Measurements from ENCODE around the gene IL1A. TPM values are rescaled to one million over a fixed set of nuclear protein-coding genes. Genes with fewer than 3 reads are reported as not detected.

The IL1A gene
- polyA plus RNA-seq, 1 of the 3 experiments (the other 2 are of a cell fraction) = not detected

GRCh38 chr2:112796486-112796885 lies 12.2 kb upstream of the IL1A start (continued):
- no peak for TF ChIP-seq FOXJ3 (CRISPR knock-in tag; IDR thresholded peaks at IDR 0.05)
- no peak for TF ChIP-seq RCOR1 (IDR thresholded peaks at IDR 0.05; ENCODE audit: low read length)
- no peak for TF ChIP-seq NRF1 (IDR thresholded peaks at IDR 0.05; ENCODE audit: low read depth, low read length)

- DNase-seq = no peak
- no peaks in the 10 kb centered on the region for H3K79me2 ChIP-seq (ENCODE audit: insufficient read depth)
- ChIA-PET POLR2A (no interaction called here), CTCF (no interaction called here)
- no peaks in the 10 kb centered on the region for H3K9me2 ChIP-seq
- no peak overlapping the region for H3K4me2 ChIP-seq
- H3K9ac ChIP-seq = no peak overlapping the region
- no peak overlapping the region for H3K4me3 ChIP-seq (ENCODE audit: low read depth in 2 of 2, low read length in 1 of 2)
- H3K27ac ChIP-seq (ENCODE audit: low read depth in 2 of 2, low read length in 1 of 2) = no peak overlapping the region
- TF ChIP-seq EZH2phosphoT487 (IDR thresholded peaks at IDR 0.05; ENCODE audit: borderline replicate concordance, low read depth) (no peak), CTCF (IDR thresholded peaks at IDR 0.05) (no peak)
- H4K20me1 ChIP-seq (ENCODE audit: insufficient read depth) = no peaks in the 10 kb centered on the region
- no peaks in the 10 kb centered on the region for H3K9me3 ChIP-seq
- 0 out of 4 replicates have a peak, but pooled peaks cover 0 to 3% of the 10 kb centered on the region in 2 experiments for H3K4me1 ChIP-seq (ENCODE audit: control insufficient read depth in 1 of 2, insufficient read depth in 2 of 2, low read depth in 1 of 2, low read length in 1 of 2)
- no peak overlapping the region for H2AFZ ChIP-seq (ENCODE audit: low read depth)
- no peaks in the 10 kb centered on the region for H3K36me3 ChIP-seq (replicated peaks in 1 of 2; ENCODE audit: control insufficient read depth in 1 of 2, insufficient read depth in 2 of 2, low read length in 1 of 2)
- peaks cover 4% of the 10 kb centered on the region for H3F3A ChIP-seq (replicated peaks; ENCODE audit: insufficient read depth)
- WGBS (ENCODE audit: low lambda C conversion rate) = 54% methylated on average over 1 of the region's 1 CpG
- no peaks in the 10 kb centered on the region for H3K27me3 ChIP-seq (ENCODE audit: insufficient read depth)
Observed at GRCh38 chr2:112795774-112796173, 11.5 kb upstream of the IL1A start.

GRCh38 chr2:112794841-112795240 lies 10.5 kb upstream of the IL1A start:
- H3K4me3 ChIP-seq (ENCODE audit: low read depth in 2 of 2, low read length in 1 of 2) = no peak overlapping the region
- POLR2A ChIA-PET = no interaction called here
- H2AFZ ChIP-seq (ENCODE audit: low read depth) = no peak overlapping the region
- no peaks in the 10 kb centered on the region for H4K20me1 ChIP-seq (ENCODE audit: insufficient read depth)
- H3K27me3 ChIP-seq (ENCODE audit: insufficient read depth) = no peaks in the 10 kb centered on the region
- H3K9ac ChIP-seq = no peak overlapping the region
- 0 out of 4 replicates have a peak, but pooled peaks cover 0 to 3% of the 10 kb centered on the region in 2 experiments for H3K4me1 ChIP-seq (ENCODE audit: control insufficient read depth in 1 of 2, insufficient read depth in 2 of 2, low read depth in 1 of 2, low read length in 1 of 2)
- H3F3A ChIP-seq (replicated peaks; ENCODE audit: insufficient read depth) = peaks cover 4% of the 10 kb centered on the region
- WGBS (ENCODE audit: low lambda C conversion rate) = 93% methylated on average over 3 of the region's 3 CpGs
- H3K79me2 ChIP-seq (ENCODE audit: insufficient read depth) = no peaks in the 10 kb centered on the region
- H3K36me3 ChIP-seq (replicated peaks in 1 of 2; ENCODE audit: control insufficient read depth in 1 of 2, insufficient read depth in 2 of 2, low read length in 1 of 2) = no peaks in the 10 kb centered on the region
- H3K9me2 ChIP-seq = no peaks in the 10 kb centered on the region
- H3K27ac ChIP-seq (ENCODE audit: low read depth in 2 of 2, low read length in 1 of 2) = no peak overlapping the region
- no peaks in the 10 kb centered on the region for H3K9me3 ChIP-seq
- CTCF ChIA-PET = no interaction called here
- no peak for DNase-seq
- no peak overlapping the region for H3K4me2 ChIP-seq
- no peak for TF ChIP-seq RXRA (IDR thresholded peaks at IDR 0.05; ENCODE audit: borderline replicate concordance, low read depth)
- no peak for TF ChIP-seq JUND (IDR thresholded peaks at IDR 0.05)
- no peak for TF ChIP-seq EZH2phosphoT487 (IDR thresholded peaks at IDR 0.05; ENCODE audit: borderline replicate concordance, low read depth)
- no peak for TF ChIP-seq FOXJ3 (CRISPR knock-in tag; IDR thresholded peaks at IDR 0.05)
- TF ChIP-seq PBX3 (IDR thresholded peaks at IDR 0.05) = no peak
- TF ChIP-seq POLR2AphosphoS5 (IDR thresholded peaks at IDR 0.05; ENCODE audit: low read depth, low read length) = no peak
- no peak for TF ChIP-seq CTCF (IDR thresholded peaks at IDR 0.05)
- no peak for TF ChIP-seq TCF12 (IDR thresholded peaks at IDR 0.05)
- TF ChIP-seq MEF2A (IDR thresholded peaks at IDR 0.05; ENCODE audit: borderline replicate concordance, low read depth) = no peak
